GM19468 (cell line): Measurements from ENCODE around the gene IL10RB.
"Not testable (repeated sequence)": the region's sequence is repeated elsewhere in the genome, so short reads cannot be mapped to it uniquely, and the experiment has no call there.

ENCODE experiments used
- ATAC-seq: cut with Tn5 transposase; IDR thresholded peaks from one replicate; pipeline ENCODE4 v1.9.1; 2021; ENCODE audit warnings: mild to moderate bottlenecking, moderate library complexity, moderate number of reproducible peaks; ENCODE audit not compliant: unreplicated experiment; ENCODE audit errors: extremely low read depth

The IL10RB gene

GRCh38 chr21:33296156-33296555 lies 30.0 kb downstream of the IL10RB start:
- ATAC-seq = no peak

GRCh38 chr21:33299181-33299752 lies 33.1 kb downstream of the IL10RB start:
- ATAC-seq = peak; percentile 71

GRCh38 chr21:33300701-33301631 lies 34.8 kb downstream of the IL10RB start:
- ATAC-seq = no peak

- no peak for ATAC-seq
These were observed 35.5 kb downstream of the IL10RB start for GRCh38 chr21:33301632-33302002.

GRCh38 chr21:33302055-33302454 lies 35.9 kb downstream of the IL10RB start:
- no peak for ATAC-seq

GRCh38 chr21:33302796-33303195 lies 36.6 kb downstream of the IL10RB start:
- ATAC-seq = no peak

- no peak for ATAC-seq
These were observed 39.1 kb downstream of the IL10RB start for GRCh38 chr21:33305344-33305671.

GRCh38 chr21:33305938-33306337 lies 39.8 kb downstream of the IL10RB start:
- no peak for ATAC-seq

- peak; percentile 73 for ATAC-seq
These were observed 42.7 kb downstream of the IL10RB start for GRCh38 chr21:33308586-33309490.

GRCh38 chr21:33309778-33310177 lies 43.6 kb downstream of the IL10RB start:
- no peak for ATAC-seq

GRCh38 chr21:33312121-33312520 lies 46.0 kb downstream of the IL10RB start:
- ATAC-seq = no peak

GRCh38 chr21:33313183-33313582 lies 47.0 kb downstream of the IL10RB start:
- ATAC-seq = no peak

- no peak for ATAC-seq
These were observed 47.4 kb downstream of the IL10RB start for GRCh38 chr21:33313611-33314010.

GRCh38 chr21:33314111-33314510 lies 47.9 kb downstream of the IL10RB start:
- no peak for ATAC-seq

GRCh38 chr21:33315946-33316710 lies 50.0 kb downstream of the IL10RB start:
- no peak for ATAC-seq

- ATAC-seq = no peak
These were observed 51.0 kb downstream of the IL10RB start for GRCh38 chr21:33317145-33317544.

- ATAC-seq = no peak
These were observed 51.8 kb downstream of the IL10RB start for GRCh38 chr21:33317786-33318486.

GRCh38 chr21:33321005-33321404 lies 54.8 kb downstream of the IL10RB start:
- not testable (repeated sequence) for ATAC-seq

GRCh38 chr21:33323610-33324009 lies 57.4 kb downstream of the IL10RB start:
- not testable (repeated sequence) for ATAC-seq
